ENCODE data around the gene RUNX2. TPM values are rescaled to one million over a fixed set of nuclear protein-coding genes. Genes with fewer than 3 reads are reported as not detected.

The RUNX2 gene
- polyA plus RNA-seq, 1 of the 3 experiments (the other 2 are of a cell fraction), result 4.4 TPM

GRCh38 chr6:45704056-45704800, 376.1 kb downstream of the RUNX2 start:
- Histone ChIP-seq H3K4me2 (no peak overlapping the region), H3F3A (replicated peaks; ENCODE audit: insufficient read depth) (peaks cover 3% of the 10 kb centered on the region), H3K79me2 (ENCODE audit: insufficient read depth) (no peaks in the 10 kb centered on the region), H4K20me1 (ENCODE audit: insufficient read depth) (no peaks in the 10 kb centered on the region), H3K9me2 (no peaks in the 10 kb centered on the region), H2AFZ (ENCODE audit: low read depth) (peak overlapping the region; percentile 49; the same call in 1 of the 2 replicates), H3K4me1 (ENCODE audit: control insufficient read depth in 1 of 2, insufficient read depth in 2 of 2, low read depth in 1 of 2, low read length in 1 of 2) (no peaks in the 10 kb centered on the region), H3K36me3 (replicated peaks in 1 of 2; ENCODE audit: control insufficient read depth in 1 of 2, insufficient read depth in 2 of 2, low read length in 1 of 2) (no peaks in the 10 kb centered on the region), H3K9ac (no peak overlapping the region), H3K9me3 (no peaks in the 10 kb centered on the region), H3K27me3 (ENCODE audit: insufficient read depth) (no peaks in the 10 kb centered on the region), H3K4me3 (ENCODE audit: low read depth in 2 of 2, low read length in 1 of 2) (no peak overlapping the region), H3K27ac (ENCODE audit: low read depth in 2 of 2, low read length in 1 of 2) (no peak overlapping the region)
- CTCF ChIA-PET, result interaction anchor here (0.8 to 2.9 kb wide), 2 partner anchors 10 to 13 kb away, joined by 3 to 18 read pairs; no protein-coding TSS in a partner anchor
- POLR2A ChIA-PET, result no interaction called here
- DNase-seq, result no peak
- WGBS (ENCODE audit: low lambda C conversion rate), result 61% methylated on average over 3 of the region's 3 CpGs
- TF ChIP-seq MEF2A (IDR thresholded peaks at IDR 0.05; ENCODE audit: borderline replicate concordance, low read depth) (no peak), CHD2 (IDR thresholded peaks at IDR 0.05; ENCODE audit: low read length, partially characterized antibody) (no peak), USF1 (IDR thresholded peaks at IDR 0.05; ENCODE audit: borderline replicate concordance, low read depth) (no peak)

- Histone ChIP-seq H3K4me3 (ENCODE audit: low read depth in 2 of 2, low read length in 1 of 2) (no peak overlapping the region), H3K9me2 (no peaks in the 10 kb centered on the region), H3K27me3 (ENCODE audit: insufficient read depth) (no peaks in the 10 kb centered on the region), H3K9ac (no peak overlapping the region), H3K4me2 (no peak overlapping the region), H4K20me1 (ENCODE audit: insufficient read depth) (no peaks in the 10 kb centered on the region), H3K9me3 (no peaks in the 10 kb centered on the region), H3F3A (replicated peaks; ENCODE audit: insufficient read depth) (peaks cover 3% of the 10 kb centered on the region), H3K36me3 (replicated peaks in 1 of 2; ENCODE audit: control insufficient read depth in 1 of 2, insufficient read depth in 2 of 2, low read length in 1 of 2) (no peaks in the 10 kb centered on the region), H3K79me2 (ENCODE audit: insufficient read depth) (no peaks in the 10 kb centered on the region), H2AFZ (ENCODE audit: low read depth) (no peak overlapping the region), H3K27ac (ENCODE audit: low read depth in 2 of 2, low read length in 1 of 2) (no peak overlapping the region), H3K4me1 (ENCODE audit: control insufficient read depth in 1 of 2, insufficient read depth in 2 of 2, low read depth in 1 of 2, low read length in 1 of 2) (no peaks in the 10 kb centered on the region)
- DNase-seq, result no peak
- ChIA-PET CTCF (interaction anchor here (1.2 to 2.9 kb wide), 2 partner anchors 9 to 1050 kb away, joined by 3 to 18 read pairs; no protein-coding TSS in a partner anchor), POLR2A (no interaction called here)
- WGBS (ENCODE audit: low lambda C conversion rate), result 73% methylated on average over 4 of the region's 4 CpGs
- TF ChIP-seq REST (IDR thresholded peaks at IDR 0.05; ENCODE audit: low read depth, low read length) (peak; percentile 48; the same call in 1 of the 2 replicates), FOXJ3 (CRISPR knock-in tag; IDR thresholded peaks at IDR 0.05) (no peak)
Measured at GRCh38 chr6:45705137-45705855, 377.2 kb downstream of the RUNX2 start.
